Activated T-cell treated with anti-CD3 and anti-CD28 coated beads for 48 hours (primary cell): ENCODE measurements around the gene COA1.
"Not testable (repeated sequence)": the region's sequence is repeated elsewhere in the genome, so short reads cannot be mapped to it uniquely, and the experiment has no call there.

Source experiments
- DNase-seq: peaks from one replicate; pipeline ENCODE4 v3.0.0-alpha.2; 2020; ENCODE audit warnings: low read depth

Gene COA1

DNA sequence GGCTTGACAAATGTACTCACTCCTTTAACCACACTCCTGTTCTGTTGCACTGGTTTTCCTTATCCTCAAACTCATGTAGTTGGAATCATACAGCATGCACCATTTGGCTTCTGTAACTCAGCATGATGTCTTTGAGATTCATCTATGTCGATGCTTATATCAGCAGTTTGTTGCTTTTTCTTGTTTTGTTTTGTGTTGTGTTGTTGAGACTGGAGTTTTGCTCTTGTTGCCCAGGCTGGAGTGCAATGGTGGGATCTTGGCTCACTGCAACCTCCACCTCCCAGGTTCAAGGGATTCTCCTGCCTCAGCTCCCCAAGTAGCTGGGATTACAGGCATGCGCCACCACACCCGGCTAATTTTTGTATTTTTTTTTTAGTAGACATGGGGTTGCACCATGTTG, 101.5 kb downstream of the COA1 start:
- not testable (repeated sequence) for DNase-seq

GRCh38 chr7:43626695-43627094, 102.6 kb downstream of the COA1 start:
- DNase-seq, result no peak

DNA sequence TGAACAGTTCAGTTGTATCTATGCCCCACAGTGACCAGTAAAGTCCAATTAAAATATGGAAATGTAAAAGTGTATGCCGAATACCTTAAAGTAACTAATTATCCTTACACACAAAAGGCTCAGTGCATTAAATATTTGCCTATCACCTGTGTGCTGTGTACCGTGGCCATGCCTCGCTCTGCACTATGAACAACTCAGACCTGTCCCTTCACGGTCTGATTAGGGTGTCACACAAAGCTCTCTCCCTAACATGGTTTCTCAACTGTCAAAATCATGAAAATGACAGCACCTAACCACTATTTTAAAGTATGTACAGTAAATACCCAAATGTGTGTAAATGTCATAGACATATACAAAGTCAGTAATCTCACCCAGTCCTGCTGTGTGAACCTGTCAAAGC, 103.3 kb downstream of the COA1 start:
- DNase-seq, result no peak

- DNase-seq, result no peak
Observed at GRCh38 chr7:43625453-43625852, 103.9 kb downstream of the COA1 start.

GRCh38 chr7:43624156-43624555, 105.2 kb downstream of the COA1 start:
- no peak for DNase-seq

- DNase-seq, result no peak
Observed at GRCh38 chr7:43621729-43622448, 107.4 kb downstream of the COA1 start.

- no peak for DNase-seq
Observed at GRCh38 chr7:43619213-43620012, 109.9 kb downstream of the COA1 start.

DNA sequence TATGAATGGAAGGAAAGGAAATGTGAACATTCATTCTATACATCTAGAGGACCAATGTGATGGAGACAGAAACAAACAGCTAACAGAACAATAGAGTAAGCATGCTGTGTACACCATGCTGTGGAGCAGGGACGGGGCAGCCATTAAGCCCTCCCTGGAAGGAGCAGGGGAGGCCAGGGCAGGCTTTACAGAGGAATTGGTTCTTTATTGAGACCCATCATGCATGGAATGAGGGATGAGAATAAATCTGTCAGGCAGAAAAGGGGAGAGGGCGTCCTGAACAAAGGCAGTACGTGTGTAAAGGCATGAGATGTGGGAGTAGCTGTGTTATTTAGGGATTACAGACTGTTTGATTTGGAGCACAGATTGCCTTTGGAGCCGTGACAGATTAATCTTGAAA, 111.2 kb downstream of the COA1 start:
- no peak for DNase-seq

DNA sequence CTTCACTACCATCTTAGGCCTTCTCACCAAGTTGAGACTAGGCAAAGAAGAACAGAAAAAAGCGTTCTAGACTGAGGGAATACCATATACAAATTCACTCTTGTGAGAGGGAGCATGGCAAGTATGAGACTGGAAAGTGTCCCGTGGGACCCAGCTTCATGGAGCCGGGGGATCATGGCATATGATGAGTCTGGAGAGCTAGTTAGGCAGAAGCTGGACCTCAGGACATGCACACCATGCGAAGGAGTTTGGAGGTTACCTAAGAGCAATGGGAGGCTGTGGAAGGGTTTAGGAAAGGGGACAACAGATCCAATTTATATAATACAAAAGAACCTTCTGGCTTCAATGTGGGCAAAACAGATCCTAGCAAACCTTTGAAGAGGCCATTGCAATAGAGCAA, 112.3 kb downstream of the COA1 start:
- no peak for DNase-seq

DNA sequence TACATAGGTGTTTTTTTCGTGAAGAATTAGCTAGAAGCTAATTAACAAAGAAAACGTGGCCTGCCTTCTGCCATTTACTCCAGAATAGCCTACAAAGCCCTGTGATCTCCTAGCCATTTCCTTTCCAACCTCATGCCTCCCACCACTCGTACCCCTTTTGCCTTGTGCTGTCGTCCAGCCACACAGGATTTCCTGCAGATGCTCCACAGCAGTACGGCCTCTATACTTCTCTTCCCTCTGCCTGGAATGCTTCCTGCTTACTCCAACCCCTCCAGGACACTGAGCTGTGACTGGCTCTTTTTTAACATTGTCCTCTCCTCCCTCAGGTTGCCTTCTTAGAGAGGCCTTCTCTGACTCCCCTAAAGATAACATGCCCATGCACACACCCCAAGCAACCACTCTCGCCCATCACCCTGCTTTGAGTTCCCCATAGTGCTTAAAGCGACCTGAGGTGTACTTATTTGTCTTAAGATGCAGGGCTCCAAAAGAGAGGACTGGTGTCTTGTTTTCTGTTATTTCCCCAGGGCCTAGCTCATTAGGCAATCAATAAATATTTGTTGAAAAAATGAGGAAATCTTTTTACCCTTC, 113.7 kb downstream of the COA1 start:
- DNase-seq, result no peak

DNA sequence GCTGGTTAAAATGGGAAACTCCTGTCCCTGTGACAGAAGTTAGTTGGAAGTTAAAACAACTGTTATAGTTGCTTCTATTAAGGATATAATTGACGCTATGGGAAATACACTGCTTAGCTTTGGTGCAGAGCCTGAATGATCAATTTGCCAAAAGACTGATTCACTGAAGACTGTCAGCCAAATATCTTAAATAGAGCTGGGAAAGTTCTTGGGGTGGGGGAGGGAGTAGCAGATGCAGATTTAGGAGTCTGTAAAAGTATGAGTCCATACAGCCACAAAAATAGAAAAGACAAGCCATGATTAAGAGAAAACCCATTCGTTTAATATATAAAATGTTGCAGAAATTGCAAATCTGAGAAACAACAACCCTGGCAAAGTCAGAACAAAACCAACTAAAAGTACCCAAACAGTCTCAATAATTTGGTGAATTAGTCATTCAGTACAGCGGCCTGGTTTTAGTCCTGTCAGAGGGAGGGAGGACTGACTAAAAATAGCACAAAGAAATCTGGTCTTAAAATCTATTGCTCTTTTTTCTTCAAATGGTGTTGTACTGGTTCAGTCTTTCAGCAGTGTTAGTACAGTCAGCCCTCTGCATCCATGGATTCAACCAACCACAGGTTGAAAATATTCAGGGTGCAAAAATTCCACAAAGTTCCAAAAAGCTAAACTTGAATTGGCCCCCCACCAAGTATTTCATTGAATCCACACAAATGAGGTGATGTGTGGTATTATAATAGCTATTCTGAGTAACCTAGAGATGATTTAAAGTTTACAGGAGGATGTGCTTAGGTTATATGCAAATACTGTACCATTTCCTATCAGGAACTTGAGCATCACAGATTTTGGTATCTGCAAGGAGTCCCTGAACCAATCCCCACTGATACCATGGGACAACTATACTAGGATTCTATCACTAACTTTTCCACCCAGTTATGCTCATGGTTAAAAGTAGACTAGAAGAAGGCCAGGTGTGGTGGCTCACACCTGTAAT, 116.4 kb downstream of the COA1 start:
- no peak for DNase-seq

- no peak for DNase-seq
Observed at GRCh38 chr7:43612128-43612527, 117.2 kb downstream of the COA1 start.

- DNase-seq, result no peak
Observed at GRCh38 chr7:43609097-43609496, 120.2 kb downstream of the COA1 start.

- no peak for DNase-seq
Observed at GRCh38 chr7:43604251-43604650, 125.1 kb downstream of the COA1 start.

- DNase-seq, result no peak
Observed at GRCh38 chr7:43602256-43602655, 127.1 kb downstream of the COA1 start.

GRCh38 chr7:43600056-43600455, 129.3 kb downstream of the COA1 start:
- DNase-seq, result no peak

GRCh38 chr7:43596426-43596825, 132.9 kb downstream of the COA1 start:
- not testable (repeated sequence) for DNase-seq

DNA sequence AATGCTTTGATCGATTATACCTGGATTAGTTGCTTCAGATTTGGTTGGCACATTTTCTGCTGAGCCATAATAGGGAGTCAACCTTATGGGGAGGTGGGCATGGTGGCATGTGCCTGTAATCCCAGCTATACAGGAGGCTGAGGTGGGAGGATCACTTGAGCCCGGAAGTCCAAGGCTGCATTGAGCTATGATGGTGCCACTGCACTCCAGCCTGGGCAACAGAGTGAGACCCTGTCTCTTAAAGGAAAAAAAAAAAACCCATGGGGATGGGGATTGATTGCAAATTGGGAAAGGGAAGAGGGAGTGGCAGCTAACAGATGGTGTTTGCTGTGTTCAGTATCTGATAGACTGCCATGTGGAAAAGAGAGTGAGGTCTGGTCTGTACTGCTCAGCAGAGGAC, 135.3 kb downstream of the COA1 start:
- no peak for DNase-seq

DNA sequence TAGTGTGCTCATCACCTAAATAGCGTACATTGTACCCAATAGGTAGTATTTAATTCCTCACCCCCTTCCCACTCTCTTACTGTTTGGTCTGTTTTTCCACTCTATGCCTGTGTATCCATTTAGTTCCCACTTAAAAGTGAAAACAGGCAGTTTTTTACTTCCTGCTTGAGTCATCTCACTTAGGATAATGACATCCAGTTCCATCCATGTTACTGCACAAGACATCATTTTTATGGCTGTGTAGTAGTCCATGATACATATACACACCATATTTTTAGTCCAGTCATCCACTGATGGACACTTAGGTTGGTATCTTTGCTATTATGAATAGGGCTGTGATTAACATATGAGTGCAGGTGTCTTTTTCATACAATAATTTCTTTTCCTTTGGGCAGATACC, 136.3 kb downstream of the COA1 start:
- no peak for DNase-seq

GRCh38 chr7:43592326-43592725, 137.0 kb downstream of the COA1 start:
- DNase-seq, result no peak

DNA sequence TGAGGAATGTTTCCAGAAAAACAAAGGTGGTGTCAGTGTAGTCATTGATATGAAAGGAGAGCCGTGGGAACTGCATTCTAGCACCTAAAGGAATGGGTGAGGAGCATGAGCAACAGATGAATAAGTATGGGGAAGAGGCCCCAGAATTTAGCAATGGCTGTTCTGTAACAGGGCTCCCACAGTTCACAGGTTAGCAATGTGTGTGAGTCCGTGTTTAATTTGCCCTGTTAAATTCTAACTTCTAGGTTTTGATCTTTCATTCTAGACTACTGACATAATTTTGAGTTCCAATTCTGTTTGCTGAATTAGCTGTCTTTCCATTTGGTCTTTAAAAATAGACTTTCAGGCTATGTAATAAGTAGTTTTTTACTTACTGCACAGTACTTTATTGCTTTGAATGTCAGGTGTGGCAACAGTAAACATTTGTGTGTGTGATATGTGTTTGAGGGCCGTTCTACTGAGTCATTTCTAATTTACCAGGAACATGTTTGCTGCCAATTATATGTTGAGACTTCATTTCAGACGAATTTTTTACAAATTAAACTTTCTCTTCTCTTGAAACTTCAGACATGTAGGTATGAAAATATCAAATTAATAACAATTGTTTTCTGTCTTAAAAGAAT, 137.7 kb downstream of the COA1 start:
- DNase-seq, result no peak
